HTR-8/SVneo (cell line): Measurements from ENCODE around the gene IFI27L1.
"Not testable (repeated sequence)": the region's sequence is repeated elsewhere in the genome, so short reads cannot be mapped to it uniquely, and the experiment has no call there.

ENCODE experiments used
- DNase-seq: peaks from one replicate; pipeline ENCODE4 v3.0.0; 2011; ENCODE audit warnings: low spot score, mixed read lengths; ENCODE audit not compliant: insufficient read length
- FAIRE-seq: peaks from 2 replicates; lab custom pipeline; 2011; peaks lifted over from hg19 to GRCh38; lab: Jason Lieb, UNC

IFI27L1 gene

GRCh38 chr14:94046696-94047250, 34.3 kb upstream of the IFI27L1 start:
- FAIRE-seq (no peak), DNase-seq (no peak)

DNA sequence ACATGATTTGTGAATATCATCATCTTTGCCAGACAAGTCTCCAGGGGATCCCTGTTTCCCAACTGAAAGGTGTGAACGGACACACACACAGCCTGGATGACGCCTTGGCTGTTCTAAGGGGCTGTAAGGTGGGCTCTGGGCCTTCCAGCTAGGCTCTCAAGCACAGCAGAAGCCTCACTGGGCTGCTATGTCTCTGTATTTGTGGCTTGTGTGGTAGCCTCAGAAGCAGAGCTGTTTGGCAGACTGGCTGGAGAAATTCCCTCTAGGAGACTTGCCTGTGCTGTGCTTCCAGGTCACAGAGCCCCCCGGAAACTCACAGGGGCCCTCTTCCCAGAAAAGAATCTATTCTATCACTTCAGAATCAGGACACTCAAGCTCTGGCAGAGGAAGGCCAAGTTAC, 33.5 kb upstream of the IFI27L1 start:
- DNase-seq = no peak
- FAIRE-seq = no peak

DNA sequence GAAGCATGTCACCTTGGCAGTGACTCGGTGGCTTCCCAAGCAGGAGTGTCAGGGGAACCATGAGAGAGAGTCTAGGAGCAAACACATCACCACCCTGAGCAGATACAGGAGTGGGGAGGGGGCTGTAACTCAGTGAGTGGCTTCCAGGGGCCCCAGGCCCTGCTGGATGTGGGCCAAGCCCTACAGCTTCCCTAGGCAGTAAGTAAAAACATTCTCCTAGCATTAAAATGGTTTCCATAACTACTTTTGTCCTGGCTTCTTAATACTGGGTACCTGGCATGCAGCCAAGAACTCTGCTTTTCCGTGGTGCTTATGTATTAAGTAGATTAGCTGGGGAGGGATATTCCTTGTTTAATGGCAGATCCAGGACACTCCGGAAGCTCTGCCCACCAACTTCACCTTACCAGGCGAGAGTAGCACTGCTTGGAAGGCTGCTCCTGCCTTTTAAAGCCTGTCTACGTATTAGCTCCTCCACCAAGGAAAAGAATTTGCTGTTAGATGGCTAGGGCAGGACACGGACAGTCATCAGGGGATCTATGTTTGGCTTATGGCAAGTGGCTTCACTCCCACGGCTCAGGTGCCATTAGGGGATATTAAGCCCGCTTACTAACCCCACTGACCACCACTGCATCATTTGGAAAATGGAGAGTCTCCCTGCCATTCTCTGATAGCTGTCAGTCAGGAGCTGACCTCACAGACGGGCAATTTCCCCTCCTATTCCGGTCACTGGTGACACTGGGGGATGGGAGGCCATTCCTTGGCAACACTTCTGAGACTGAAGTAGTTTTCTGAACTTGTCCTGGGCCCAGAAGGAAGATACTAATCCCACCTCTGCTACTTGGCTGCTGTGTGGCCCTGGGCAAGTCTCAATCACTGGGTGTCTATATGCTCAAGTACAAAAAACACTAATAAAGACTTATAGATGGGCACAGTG, 32.2 kb upstream of the IFI27L1 start:
- no peak for FAIRE-seq
- no peak for DNase-seq

DNA sequence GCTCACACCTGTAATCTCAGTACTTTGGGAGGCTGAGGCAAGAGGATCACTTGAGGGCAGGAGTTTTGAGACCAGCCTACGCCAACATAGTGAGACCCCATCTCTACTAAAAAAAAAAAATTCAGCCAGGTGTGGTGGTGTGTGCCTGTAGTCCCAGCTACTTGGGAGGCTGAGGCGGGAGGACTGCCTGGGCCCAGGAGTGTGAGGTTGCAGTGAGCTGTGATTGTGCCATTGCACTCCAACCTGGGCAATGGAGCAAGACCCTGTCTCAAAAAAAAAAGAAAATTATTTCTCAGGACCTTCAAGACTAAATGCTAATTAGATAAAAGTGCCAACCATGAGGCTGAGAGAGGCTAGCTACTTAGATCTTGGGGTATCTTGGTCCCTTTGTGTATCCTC, 31.5 kb upstream of the IFI27L1 start:
- DNase-seq = no peak
- no peak for FAIRE-seq

- DNase-seq (no peak), FAIRE-seq (no peak)
Measured at GRCh38 chr14:94050231-94050880, 30.8 kb upstream of the IFI27L1 start.

DNA sequence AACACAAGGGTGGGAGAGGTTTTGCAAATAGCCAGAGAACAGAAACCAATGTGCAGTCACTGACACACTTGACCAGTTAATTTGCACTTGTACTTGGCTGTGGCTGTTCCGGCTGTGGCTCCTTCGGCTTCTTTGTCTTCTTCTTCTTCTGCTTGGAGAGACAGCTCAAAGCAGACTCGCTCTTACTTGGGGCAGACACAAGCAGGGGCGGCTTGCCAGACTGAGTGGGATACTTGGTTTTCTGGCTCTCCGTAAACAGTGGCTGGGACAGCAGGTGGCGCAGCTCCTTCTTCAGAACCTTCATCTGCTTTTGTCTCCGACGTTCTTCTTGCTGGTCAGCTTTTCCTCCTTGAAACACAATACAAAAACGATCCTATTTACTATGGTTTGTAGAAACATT, 30.0 kb upstream of the IFI27L1 start:
- DNase-seq (no peak), FAIRE-seq (no peak)

DNA sequence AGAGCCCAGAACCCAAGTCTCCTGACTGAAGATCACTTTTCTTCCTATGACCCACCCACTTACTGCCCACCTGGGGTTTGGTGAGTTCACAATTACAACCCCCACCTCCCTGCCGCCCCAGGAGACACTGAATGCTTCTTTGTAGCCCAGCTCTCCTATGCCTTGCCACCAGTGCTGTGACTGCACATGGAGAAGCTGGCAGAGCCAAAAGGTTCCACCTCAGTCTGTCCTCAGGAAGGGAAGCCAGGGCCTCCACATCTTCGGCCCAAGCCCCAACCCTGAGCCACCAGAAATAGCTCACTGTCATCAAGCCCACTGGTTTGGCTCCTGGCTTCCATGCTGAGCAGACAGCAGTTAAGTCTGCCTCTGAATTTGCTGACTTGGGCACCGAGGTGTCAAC, 29.3 kb upstream of the IFI27L1 start:
- FAIRE-seq (no peak), DNase-seq (no peak)

GRCh38 chr14:94052199-94052598, 28.9 kb upstream of the IFI27L1 start:
- DNase-seq (no peak), FAIRE-seq (no peak)

DNA sequence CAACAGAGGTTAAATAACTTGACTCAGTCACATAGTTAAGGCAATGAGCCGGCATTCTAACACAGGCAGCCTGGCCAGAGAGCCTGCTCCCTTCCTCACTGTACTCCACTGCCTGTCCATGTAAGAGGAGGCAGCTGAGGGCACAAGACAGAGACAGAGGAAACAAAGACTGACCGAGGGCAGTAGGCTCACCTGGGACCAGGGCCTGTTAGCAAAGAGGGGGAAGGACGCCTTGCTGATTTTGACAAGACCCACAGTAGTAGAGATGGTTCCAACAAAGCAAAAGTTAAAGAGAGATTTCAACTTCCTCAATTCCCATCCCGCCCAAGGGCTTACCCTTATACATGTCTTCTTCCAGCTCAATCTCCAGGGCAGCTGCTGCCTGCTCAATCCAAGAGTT, 28.4 kb upstream of the IFI27L1 start:
- no peak for FAIRE-seq
- no peak for DNase-seq

GRCh38 chr14:94054401-94054800, 26.7 kb upstream of the IFI27L1 start:
- FAIRE-seq (no peak), DNase-seq (no peak)

GRCh38 chr14:94054936-94055335, 26.2 kb upstream of the IFI27L1 start:
- DNase-seq = no peak
- FAIRE-seq = no peak

GRCh38 chr14:94056579-94057308, 24.4 kb upstream of the IFI27L1 start:
- no peak for DNase-seq
- no peak for FAIRE-seq

DNA sequence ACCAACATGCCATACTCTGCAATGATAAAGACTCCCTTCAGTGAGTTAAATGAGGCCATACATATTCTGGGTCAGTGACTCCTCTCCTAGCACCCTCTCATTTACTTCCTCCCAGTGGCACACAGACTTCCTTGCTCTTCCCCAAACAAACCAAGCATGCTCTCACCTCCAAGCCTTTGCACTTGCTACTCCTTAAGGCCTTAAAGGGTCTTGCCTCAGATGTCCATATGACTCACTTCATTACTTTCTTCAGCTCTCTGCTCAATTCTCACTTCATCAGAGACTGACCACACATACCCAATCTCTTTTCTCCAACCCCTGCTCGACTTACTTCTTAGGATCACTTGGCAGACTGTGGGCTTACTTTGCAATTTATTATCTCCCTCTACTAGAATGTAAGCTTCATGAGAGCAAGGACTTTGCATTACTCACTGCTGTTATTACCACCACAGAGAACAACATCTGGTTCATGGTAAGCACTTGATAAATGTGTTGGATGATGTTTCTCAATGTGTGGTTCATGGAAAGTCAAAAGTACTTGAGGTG, 22.9 kb upstream of the IFI27L1 start:
- FAIRE-seq = no peak
- no peak for DNase-seq

GRCh38 chr14:94058674-94059138, 22.4 kb upstream of the IFI27L1 start:
- DNase-seq (no peak), FAIRE-seq (no peak)

GRCh38 chr14:94059998-94060397, 21.1 kb upstream of the IFI27L1 start:
- no peak for DNase-seq

GRCh38 chr14:94062344-94062940, 18.7 kb upstream of the IFI27L1 start:
- no peak for DNase-seq

More at GRCh38 chr14:94059998-94060397, 21.1 kb upstream of the IFI27L1 start:
- no peak for FAIRE-seq

GRCh38 chr14:94066089-94066676, 14.9 kb upstream of the IFI27L1 start:
- FAIRE-seq = no peak

More at GRCh38 chr14:94062344-94062940, 18.7 kb upstream of the IFI27L1 start:
- no peak for FAIRE-seq

GRCh38 chr14:94072076-94072475, 9.0 kb upstream of the IFI27L1 start:
- not testable (repeated sequence) for FAIRE-seq, DNase-seq

More at GRCh38 chr14:94066089-94066676, 14.9 kb upstream of the IFI27L1 start:
- DNase-seq = no peak

DNA sequence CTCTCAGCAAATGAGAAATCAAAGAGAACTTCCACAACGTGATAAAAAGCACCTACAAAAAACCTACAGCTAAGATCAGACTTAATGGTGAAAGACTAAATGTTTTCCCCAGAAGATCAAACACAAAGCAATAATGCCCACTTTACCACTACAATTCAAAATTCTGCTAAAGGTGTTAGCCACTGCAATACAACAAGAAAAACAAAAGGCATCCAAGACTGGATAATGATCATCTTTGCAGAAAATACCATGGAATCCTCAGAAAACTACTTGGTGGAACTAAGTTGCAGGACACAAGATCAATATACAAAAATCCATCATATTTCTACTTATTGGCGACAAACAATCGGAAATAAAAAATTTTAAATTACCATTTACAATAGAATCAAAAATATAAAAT, 6.6 kb upstream of the IFI27L1 start:
- DNase-seq (no peak), FAIRE-seq (no peak)
